ENCODE data around the gene CCND2.

DNA sequence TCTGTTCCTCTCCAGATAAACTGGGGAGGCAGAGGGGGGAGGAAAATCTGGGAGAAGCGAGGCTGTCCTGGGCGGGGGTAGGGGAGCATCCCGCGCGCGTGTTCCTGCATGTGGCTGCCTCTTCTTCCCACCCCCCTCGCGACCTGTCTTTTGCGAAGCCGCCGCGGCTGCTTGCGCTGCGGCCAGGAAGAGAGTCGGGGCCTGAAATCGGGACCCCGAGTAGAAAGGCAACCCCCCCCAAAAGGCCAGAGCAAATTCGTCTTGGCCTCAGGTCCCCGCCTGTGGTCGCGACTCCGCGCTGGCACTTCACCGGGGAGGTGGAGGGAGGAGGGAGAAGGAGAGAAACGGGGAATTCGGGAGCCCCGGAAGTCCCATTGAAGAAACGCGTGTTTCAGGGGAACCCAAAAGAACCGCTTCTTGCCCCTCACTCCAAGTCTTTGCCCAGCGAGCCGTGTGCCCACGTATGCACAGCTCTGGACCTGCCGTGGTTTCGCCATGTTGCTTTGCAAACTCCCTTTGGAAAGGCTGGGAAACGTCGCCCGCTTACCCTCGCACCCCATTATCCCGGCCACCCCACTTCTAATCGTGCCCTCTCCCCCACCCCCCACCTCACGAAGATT lies 944 bp downstream of the CCND2 start:
- TF ChIP-seq, protein P1, sequence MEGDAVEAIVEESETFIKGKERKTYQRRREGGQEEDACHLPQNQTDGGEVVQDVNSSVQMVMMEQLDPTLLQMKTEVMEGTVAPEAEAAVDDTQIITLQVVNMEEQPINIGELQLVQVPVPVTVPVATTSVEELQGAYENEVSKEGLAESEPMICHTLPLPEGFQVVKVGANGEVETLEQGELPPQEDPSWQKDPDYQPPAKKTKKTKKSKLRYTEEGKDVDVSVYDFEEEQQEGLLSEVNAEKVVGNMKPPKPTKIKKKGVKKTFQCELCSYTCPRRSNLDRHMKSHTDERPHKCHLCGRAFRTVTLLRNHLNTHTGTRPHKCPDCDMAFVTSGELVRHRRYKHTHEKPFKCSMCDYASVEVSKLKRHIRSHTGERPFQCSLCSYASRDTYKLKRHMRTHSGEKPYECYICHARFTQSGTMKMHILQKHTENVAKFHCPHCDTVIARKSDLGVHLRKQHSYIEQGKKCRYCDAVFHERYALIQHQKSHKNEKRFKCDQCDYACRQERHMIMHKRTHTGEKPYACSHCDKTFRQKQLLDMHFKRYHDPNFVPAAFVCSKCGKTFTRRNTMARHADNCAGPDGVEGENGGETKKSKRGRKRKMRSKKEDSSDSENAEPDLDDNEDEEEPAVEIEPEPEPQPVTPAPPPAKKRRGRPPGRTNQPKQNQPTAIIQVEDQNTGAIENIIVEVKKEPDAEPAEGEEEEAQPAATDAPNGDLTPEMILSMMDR (conservative IDR thresholded peaks at IDR 0.05; ENCODE audit: low read length) = no peak
- no peak for TF ChIP-seq EZH2phosphoT487 (IDR thresholded peaks at IDR 0.05; ENCODE audit: borderline replicate concordance)

Data from Loucy (cell line).